Trophoblast cell (in vitro differentiated cells and primary cell): ENCODE data around the gene PDCD5. TPM values are rescaled to one million over a fixed set of nuclear protein-coding genes. Genes with fewer than 3 reads are reported as not detected.

Source experiments
- DNase-seq, 2 donors: peaks; one replicate each; pipeline ENCODE4 v3.0.0-alpha.2; 2016
- H2AFZ ChIP-seq: 2 replicates; pipeline ENCODE4 v1.6.1; 2013; ENCODE audit warnings: low read length, moderate library complexity, mild to moderate bottlenecking; ENCODE audit not compliant: insufficient read depth, poor library complexity
- H2AK5ac ChIP-seq: 2 replicates; pipeline ENCODE4 v1.6.1; 2013; ENCODE audit warnings: mild to moderate bottlenecking, low read length
- H2BK120ac ChIP-seq: 2 replicates; pipeline ENCODE4 v1.6.1; 2013; ENCODE audit warnings: low read length, mild to moderate bottlenecking, moderate library complexity; ENCODE audit not compliant: insufficient read depth, poor library complexity
- H2BK12ac ChIP-seq: 2 replicates; pipeline ENCODE4 v1.6.1; 2013; ENCODE audit warnings: mild to moderate bottlenecking, low read length, moderate library complexity
- H2BK5ac ChIP-seq: 2 replicates; pipeline ENCODE4 v1.6.1; 2013; ENCODE audit warnings: low read length, low read depth, moderate library complexity, mild to moderate bottlenecking; ENCODE audit not compliant: poor library complexity
- H3K14ac ChIP-seq: 2 replicates; pipeline ENCODE4 v1.6.1; 2013; ENCODE audit warnings: mild to moderate bottlenecking, low read length
- H3K18ac ChIP-seq: 2 replicates; pipeline ENCODE4 v1.6.1; 2013; ENCODE audit warnings: mild to moderate bottlenecking, low read length
- H3K23ac ChIP-seq: 2 replicates; pipeline ENCODE4 v1.6.1; 2013; ENCODE audit warnings: low read length
- H3K27ac ChIP-seq: 2 replicates; pipeline ENCODE4 v1.5.1; 2013; ENCODE audit warnings: low read depth, mild to moderate bottlenecking, inconsistent platforms, low read length, moderate library complexity
- H3K27me3 ChIP-seq: 2 replicates; pipeline ENCODE4 v1.6.1; 2013; ENCODE audit warnings: inconsistent platforms, mild to moderate bottlenecking, low read length, moderate library complexity; ENCODE audit not compliant: insufficient read depth
- H3K36me3 ChIP-seq, 2 experiments: 1 replicate in 1 of 2; 2 replicates in 1 of 2; pipeline ENCODE4 v1.6.1; 2013; ENCODE audit warnings: low read length in 2 of 2, mild to moderate bottlenecking in 2 of 2, moderate library complexity in 1 of 2; ENCODE audit not compliant: insufficient read depth in 2 of 2, control insufficient read depth in 1 of 2
- H3K4ac ChIP-seq: 2 replicates; pipeline ENCODE4 v1.6.1; 2013; ENCODE audit warnings: low read depth, mild to moderate bottlenecking, low read length, moderate library complexity
- H3K4me1 ChIP-seq, 2 experiments: 1 replicate in 1 of 2; 2 replicates in 1 of 2; pipeline ENCODE4 v1.6.1; 2013; ENCODE audit warnings: low read length in 2 of 2, mild to moderate bottlenecking in 2 of 2, moderate library complexity in 1 of 2; ENCODE audit not compliant: insufficient read depth in 2 of 2, control insufficient read depth in 1 of 2
- H3K4me2 ChIP-seq: 2 replicates; pipeline ENCODE4 v1.6.1; 2013; ENCODE audit warnings: inconsistent platforms, mild to moderate bottlenecking, low read length, moderate library complexity
- H3K4me3 ChIP-seq: 2 replicates; pipeline ENCODE4 v1.5.1; 2013; ENCODE audit warnings: mild to moderate bottlenecking, low read depth, low read length, inconsistent platforms
- H3K79me1 ChIP-seq: one replicate; pipeline ENCODE4 v1.6.1; 2013; ENCODE audit warnings: low read length
- H3K79me2 ChIP-seq: 2 replicates; pipeline ENCODE4 v1.6.1; 2013; ENCODE audit warnings: low read length, mild to moderate bottlenecking; ENCODE audit not compliant: control insufficient read depth, insufficient read depth, poor library complexity
- H3K9ac ChIP-seq: 2 replicates; pipeline ENCODE4 v1.6.1; 2013; ENCODE audit warnings: mild to moderate bottlenecking, low read length
- H3K9me3 ChIP-seq: 2 replicates; pipeline ENCODE4 v1.6.1; 2013; ENCODE audit warnings: low read depth, mild to moderate bottlenecking, control low read depth, inconsistent platforms, low read length; ENCODE audit not compliant: insufficient read depth
- H4K12ac ChIP-seq: 2 replicates; pipeline ENCODE4 v1.6.1; 2013; ENCODE audit warnings: low read depth, mild to moderate bottlenecking, low read length, moderate library complexity
- H4K8ac ChIP-seq: 2 replicates; pipeline ENCODE4 v1.6.1; 2013; ENCODE audit warnings: low read depth, mild to moderate bottlenecking, low read length, moderate library complexity
- H4K91ac ChIP-seq: one replicate; pipeline ENCODE4 v1.6.1; 2013; ENCODE audit warnings: low read depth, mild to moderate bottlenecking, low read length, moderate library complexity
- WGBS: extraction: QIAGEN DNeasy Blood & Tissue Kit; methylation state at CpG from one replicate; pipeline ENCODE4 v1.1.7; 2013; ENCODE audit warnings: missing lambda C conversion rate; ENCODE audit not compliant: insufficient read length, insufficient coverage; ENCODE audit errors: extremely low coverage; 5-methylcytosine and 5-hydroxymethylcytosine counted together
- polyA plus RNA-seq: library from polyadenylated mRNA; stranded (reverse); fragments of 200-250 nt; gene quantifications from 2 replicates; pipeline ENCODE4 v1.2.3, GENCODE V29; 2013

The PDCD5 gene
- polyA plus RNA-seq: 203 and 204 TPM in 2 replicates

DNA sequence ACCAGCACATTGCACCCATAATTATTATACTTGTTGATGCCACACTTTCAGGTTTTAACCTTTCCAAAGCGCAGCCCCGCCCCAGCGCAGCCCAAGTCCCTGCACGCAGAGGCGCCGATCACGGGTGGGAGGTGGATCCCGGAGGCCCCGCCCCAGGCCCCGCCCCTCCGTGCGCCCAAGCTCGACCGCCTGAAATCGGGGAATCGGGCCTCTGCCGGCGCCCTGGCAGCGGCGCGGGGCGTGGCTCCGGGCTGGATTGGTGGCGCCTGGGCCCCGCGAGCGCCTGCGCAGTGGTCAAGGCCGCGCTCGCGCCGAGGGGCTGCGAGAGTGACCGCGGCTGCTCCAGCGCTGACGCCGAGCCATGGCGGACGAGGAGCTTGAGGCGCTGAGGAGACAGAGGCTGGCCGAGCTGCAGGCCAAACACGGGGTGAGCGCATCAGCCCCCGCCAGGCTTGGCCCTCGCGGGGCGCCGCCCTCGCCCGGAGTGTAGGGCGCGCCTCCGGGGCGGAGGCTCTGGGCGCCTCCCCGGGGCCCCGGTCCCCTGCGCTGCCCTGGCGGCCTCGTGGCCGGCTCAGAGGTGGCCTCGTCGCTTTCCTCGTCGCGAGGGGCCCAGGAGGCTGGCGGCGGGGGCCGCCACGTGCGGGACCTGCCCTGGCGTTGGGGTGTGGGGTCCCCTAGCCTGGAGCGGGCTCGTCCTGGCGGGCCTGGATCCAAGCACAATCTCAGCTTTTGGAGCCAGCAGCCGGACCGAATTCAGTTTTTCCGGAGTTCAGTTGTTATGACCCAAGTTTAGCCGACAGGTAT lies at the start of gene PDCD5:
Gene PDCD5, plus strand, starts transcription at position 290 of the 804 bp plus-strand sequence. Its CDS starts 72 bp downstream, at position 362.
- Histone ChIP-seq H3K27me3 (no peaks in the 10 kb centered on the region), H3K4ac (peak within 1 kb of the TSS; percentile 88), H2BK12ac (peak within 1 kb of the TSS; percentile 68), H3K14ac (peak within 1 kb of the TSS; percentile 99), H3K36me3 (peaks cover 7 to 9% of the 10 kb centered on the region in 2 experiments), H2BK120ac (peak within 1 kb of the TSS; percentile 96), H3K79me2 (peaks cover 6% of the 10 kb centered on the region), H3K9me3 (no peaks in the 10 kb centered on the region), H3K23ac (no peak within 1 kb of the TSS), H4K8ac (peak within 1 kb of the TSS; percentile 99), H4K12ac (peak within 1 kb of the TSS; percentile 98), H3K4me2 (peak within 1 kb of the TSS; percentile 92), H2BK5ac (peak within 1 kb of the TSS; percentile 80), H3K79me1 (peaks cover 8% of the 10 kb centered on the region), H4K91ac (peak within 1 kb of the TSS; percentile 92), H3K9ac (peak within 1 kb of the TSS; percentile 90), H3K4me3 (peak within 1 kb of the TSS; percentile 82), H2AK5ac (peak within 1 kb of the TSS; percentile 96), H3K4me1 (no peaks in the 10 kb centered on the region), H3K18ac (peak within 1 kb of the TSS; percentile 98), H2AFZ (peak within 1 kb of the TSS; percentile 97), H3K27ac (no peak within 1 kb of the TSS)
- peak; percentile 97 for DNase-seq
- no CpG with 5 or more reads among the region's 81 CpGs for whole genome bisulfite sequencing

DNA sequence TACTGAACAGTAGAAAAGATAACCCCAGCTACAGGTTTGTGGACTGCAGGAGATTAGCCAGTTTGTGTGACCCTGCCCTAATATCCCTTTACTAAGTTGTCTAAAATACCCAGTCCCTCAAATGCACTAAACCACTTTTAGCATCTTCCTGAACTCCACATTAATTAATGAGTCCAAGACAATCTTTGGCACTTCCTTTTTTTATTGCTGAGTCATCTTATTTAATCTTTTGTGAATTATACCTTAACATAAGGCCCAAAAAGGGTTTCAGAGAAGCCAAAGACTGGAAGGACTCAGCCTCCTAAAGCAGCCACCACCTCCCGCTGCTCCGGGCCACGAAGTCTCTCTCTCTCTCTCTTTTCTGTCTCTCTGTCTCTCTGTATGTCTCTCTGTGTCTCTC lies 48.8 kb upstream of the PDCD5 start:
- H3K4me3 ChIP-seq: no peak overlapping the region
- no peak overlapping the region for H2BK5ac ChIP-seq
- no peak overlapping the region for H3K18ac ChIP-seq
- H3K9me3 ChIP-seq: peaks cover 9% of the 10 kb centered on the region
- H2AK5ac ChIP-seq: no peak overlapping the region
- no peaks in the 10 kb centered on the region for H3K4me1 ChIP-seq
- H3K27ac ChIP-seq: no peak overlapping the region
- no peak overlapping the region for H3K9ac ChIP-seq
- H2BK12ac ChIP-seq: no peak overlapping the region
- no peaks in the 10 kb centered on the region for H3K36me3 ChIP-seq
- H3K23ac ChIP-seq: no peak overlapping the region
- H3K79me1 ChIP-seq: no peaks in the 10 kb centered on the region
- no peak overlapping the region for H3K4ac ChIP-seq
- H4K91ac ChIP-seq: no peak overlapping the region
- no peak overlapping the region for H3K14ac ChIP-seq
- H2BK120ac ChIP-seq: no peak overlapping the region
- no CpG with 5 or more reads among the region's 3 CpGs for WGBS
- H3K4me2 ChIP-seq: no peak overlapping the region
- no peaks in the 10 kb centered on the region for H3K79me2 ChIP-seq
- no peak for DNase-seq
- H2AFZ ChIP-seq: no peak overlapping the region
- H4K12ac ChIP-seq: no peak overlapping the region
- H4K8ac ChIP-seq: no peak overlapping the region
- no peaks in the 10 kb centered on the region for H3K27me3 ChIP-seq

- Histone ChIP-seq H3K18ac (no peak overlapping the region), H3K36me3 (no peaks in the 10 kb centered on the region), H3K14ac (no peak overlapping the region), H4K91ac (no peak overlapping the region), H2BK120ac (no peak overlapping the region), H3K79me2 (no peaks in the 10 kb centered on the region), H3K4ac (no peak overlapping the region), H4K12ac (no peak overlapping the region), H3K4me3 (no peak overlapping the region), H3K27me3 (no peaks in the 10 kb centered on the region), H3K4me1 (no peaks in the 10 kb centered on the region), H3K27ac (no peak overlapping the region), H2AK5ac (no peak overlapping the region), H4K8ac (no peak overlapping the region), H2BK12ac (no peak overlapping the region), H3K4me2 (no peak overlapping the region), H3K23ac (no peak overlapping the region), H3K79me1 (no peaks in the 10 kb centered on the region), H3K9me3 (peaks cover 3% of the 10 kb centered on the region), H2BK5ac (no peak overlapping the region), H2AFZ (no peak overlapping the region), H3K9ac (no peak overlapping the region)
- DNase-seq: no peak
- no CpG with 5 or more reads among the region's 5 CpGs for WGBS
These were observed 43.4 kb upstream of the PDCD5 start for GRCh38 chr19:32537580-32537979.

GRCh38 chr19:32539240-32539916 lies 41.6 kb upstream of the PDCD5 start:
- Histone ChIP-seq H4K12ac (no peak overlapping the region), H3K9me3 (peaks cover 3% of the 10 kb centered on the region), H3K4me2 (no peak overlapping the region), H3K18ac (no peak overlapping the region), H3K79me1 (no peaks in the 10 kb centered on the region), H3K79me2 (no peaks in the 10 kb centered on the region), H3K23ac (no peak overlapping the region), H4K8ac (no peak overlapping the region), H2BK5ac (no peak overlapping the region), H2BK120ac (no peak overlapping the region), H2BK12ac (no peak overlapping the region), H3K4ac (no peak overlapping the region), H3K9ac (no peak overlapping the region), H3K4me3 (no peak overlapping the region), H3K14ac (no peak overlapping the region), H3K27ac (no peak overlapping the region), H2AK5ac (no peak overlapping the region), H3K4me1 (no peaks in the 10 kb centered on the region), H3K36me3 (no peaks in the 10 kb centered on the region), H2AFZ (no peak overlapping the region), H3K27me3 (no peaks in the 10 kb centered on the region), H4K91ac (no peak overlapping the region)
- DNase-seq: no peak
- no CpG with 5 or more reads among the region's 12 CpGs for WGBS
